ENCODE measurements around the gene C2orf78.
A peak's percentile ranks its signal among the peaks of the same experiment; 100 is the strongest.
"Not testable (repeated sequence)": the region's sequence is repeated elsewhere in the genome, so short reads cannot be mapped to it uniquely, and the experiment has no call there.

The C2orf78 gene

DNA sequence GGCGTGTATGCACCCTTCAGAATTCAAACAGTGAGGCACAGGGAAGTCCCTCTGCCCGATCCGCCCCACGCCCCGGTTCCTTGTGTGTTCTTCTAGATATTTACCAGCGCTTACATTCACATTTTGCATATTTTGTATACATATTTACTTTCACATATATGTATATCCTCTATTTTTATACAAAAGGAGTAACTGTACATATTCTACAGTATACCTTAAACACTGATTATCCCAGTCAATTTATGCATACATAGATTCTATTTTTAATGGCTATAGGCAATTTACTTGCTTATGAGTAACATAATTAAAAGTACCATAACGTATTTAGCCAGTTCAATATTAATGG lies 3.8 kb upstream of the C2orf78 start:
- no peak for DNase-seq (ENCODE audit: low read depth in 2 of 2)

DNA sequence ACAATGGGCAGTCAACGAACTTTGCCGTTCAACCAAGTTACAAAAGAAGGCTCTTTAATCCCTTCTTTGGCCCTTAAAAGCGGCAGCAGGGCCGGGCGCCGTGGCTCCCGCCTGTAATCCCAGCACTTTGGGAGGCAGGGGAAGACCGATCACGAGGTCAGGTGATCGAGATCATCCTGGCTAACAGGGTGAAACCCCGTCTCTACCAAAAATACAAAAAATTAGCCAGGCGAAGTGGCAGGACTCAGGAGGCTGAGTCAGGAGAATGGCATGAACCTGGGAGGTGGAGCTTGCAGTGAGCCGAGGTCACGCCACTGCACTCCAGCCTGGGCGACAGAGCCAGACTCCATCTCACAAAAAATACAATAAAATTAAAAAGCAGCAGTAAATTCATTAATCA lies 581 bp upstream of the C2orf78 start:
- not testable (repeated sequence) for DNase-seq (ENCODE audit: low read depth in 2 of 2)

DNA sequence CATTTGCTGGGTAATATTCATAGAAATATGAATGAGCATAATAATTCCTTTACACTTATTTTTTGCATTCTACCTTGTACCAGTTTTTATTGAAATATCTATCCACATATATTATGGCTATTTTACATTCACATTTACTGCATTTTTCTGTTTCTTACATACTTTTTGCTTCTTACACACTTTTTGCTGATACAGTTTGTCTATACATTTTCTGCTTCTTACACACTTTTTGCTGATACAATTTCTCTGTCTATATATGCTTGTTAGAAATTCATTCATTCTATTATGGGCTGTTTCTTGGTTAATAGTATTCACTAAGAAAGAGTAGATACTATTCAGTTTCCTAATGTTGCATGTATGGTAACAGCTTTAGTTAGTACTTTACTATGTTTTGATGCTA lies 27.9 kb downstream of the C2orf78 start:
- no peak for DNase-seq (ENCODE audit: low read depth in 2 of 2)

DNA sequence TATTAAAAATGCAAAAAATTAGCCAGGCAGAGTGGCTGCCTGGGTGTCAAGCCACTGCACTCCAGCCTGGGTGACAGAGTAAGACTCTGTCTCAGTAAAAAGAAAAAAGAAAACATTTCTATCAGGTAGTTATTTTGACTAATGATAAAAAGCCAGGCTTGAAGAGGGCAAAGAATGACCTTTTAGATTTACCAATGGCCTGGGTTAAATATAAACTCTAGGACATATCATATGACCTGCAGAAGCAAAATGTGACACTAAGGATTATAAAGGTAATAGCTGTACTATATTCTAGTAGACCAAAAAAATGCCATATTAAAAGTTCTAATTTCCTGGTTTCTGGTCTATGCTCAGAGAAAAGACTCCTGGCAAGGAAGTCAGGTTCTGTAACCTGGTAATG lies 28.7 kb downstream of the C2orf78 start:
- no peak for DNase-seq (ENCODE audit: low read depth in 2 of 2)

DNA sequence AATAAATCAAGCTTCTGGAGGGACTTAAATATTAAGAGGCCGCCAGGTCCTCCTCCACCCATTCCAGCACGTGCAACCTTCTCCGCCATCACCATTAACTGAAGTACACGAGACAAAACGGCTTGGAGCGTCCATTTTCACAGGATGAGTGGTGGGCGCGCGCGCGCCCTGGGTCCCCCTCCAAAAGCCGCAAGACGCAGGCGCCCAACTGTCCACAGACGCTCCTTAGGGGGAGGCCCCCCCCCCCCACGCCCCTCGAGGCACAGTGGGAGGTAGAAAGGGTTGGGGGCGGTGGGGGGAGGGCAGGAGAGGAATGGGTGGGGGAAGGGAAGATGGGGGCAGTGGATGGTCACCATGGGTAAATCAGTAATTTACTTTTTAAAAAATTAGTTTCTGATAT lies 34.3 kb downstream of the C2orf78 start:
- no peak for DNase-seq (ENCODE audit: low read depth in 2 of 2)

DNA sequence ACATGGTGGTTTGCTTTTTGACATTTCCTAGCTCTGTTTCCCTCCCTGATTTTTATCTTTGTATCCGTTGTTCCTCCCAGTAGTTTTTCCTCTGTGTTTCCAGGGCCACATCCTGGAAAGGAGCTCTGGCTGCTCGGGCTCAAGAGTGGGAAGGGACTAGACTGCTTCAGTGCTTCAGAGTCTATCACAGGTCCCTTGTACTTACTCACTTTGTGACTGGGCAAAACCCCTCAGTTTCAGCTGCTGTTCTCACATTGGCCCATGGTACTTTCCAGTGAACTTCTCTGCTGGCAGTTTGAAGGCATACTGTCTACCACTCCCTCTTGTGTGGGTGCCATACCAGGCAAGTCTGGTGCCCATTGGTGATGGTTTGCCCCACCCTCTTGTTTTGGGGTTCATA lies 37.2 kb downstream of the C2orf78 start:
- no peak for DNase-seq (ENCODE audit: low read depth in 2 of 2)

DNA sequence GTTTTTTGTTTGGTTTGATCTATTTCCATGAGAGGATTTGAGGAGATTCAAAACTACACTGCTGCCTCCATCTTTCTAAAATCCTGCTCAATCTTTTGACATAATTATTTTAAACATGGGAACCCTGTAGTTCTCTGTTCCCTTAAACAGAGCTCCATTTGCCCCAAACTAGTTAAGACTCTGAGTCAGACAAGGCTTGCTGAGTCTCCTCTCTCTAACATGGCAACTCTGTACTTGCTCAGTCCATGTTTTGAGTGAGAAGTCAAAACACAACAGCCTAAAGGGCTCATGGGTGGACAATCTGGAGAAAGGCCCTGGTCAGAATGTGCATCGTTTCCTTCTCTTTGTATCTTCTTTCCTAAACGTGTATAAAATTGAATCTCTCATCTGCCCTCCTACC lies 37.7 kb downstream of the C2orf78 start:
- DNase-seq (ENCODE audit: low read depth in 2 of 2): no peak

DNA sequence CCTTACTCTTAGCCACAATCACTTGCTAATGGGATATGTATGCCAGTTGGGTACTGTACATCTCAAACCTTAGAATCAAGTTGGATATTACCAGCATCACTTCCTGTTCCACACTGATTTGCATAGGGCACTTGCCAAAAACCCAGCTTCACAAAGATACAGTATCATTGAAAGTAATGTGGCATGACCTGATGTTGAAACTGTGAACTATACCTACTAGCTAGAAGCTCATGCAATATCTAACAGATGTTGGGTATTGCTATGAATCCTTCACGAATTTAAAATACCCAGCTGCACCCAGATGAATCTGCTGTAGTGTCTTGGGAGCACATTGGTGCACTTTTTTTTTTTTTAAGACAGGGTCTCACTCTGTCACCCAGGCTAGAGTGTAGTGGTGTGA lies 38.3 kb downstream of the C2orf78 start:
- DNase-seq (ENCODE audit: low read depth in 2 of 2): no peak

DNA sequence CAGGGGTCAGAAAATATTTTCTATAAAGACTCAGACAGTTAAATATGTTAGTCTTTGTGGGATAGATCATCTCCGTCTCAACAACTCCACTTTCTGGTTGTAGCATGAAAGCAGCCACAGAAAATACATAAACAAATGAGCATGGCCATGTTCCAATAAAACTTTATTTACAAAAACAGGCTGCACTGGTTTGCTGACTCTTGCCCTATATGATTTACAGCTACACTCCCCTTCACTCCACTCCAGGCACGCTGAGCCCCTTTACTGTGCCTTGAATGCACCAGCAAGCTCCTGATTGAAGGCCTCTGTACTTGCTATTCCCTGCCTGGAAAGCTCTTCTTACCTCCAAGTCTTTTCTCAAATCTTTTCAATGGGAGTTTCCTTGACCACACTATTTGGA lies 39.0 kb downstream of the C2orf78 start:
- DNase-seq (ENCODE audit: low read depth in 2 of 2): no peak

DNA sequence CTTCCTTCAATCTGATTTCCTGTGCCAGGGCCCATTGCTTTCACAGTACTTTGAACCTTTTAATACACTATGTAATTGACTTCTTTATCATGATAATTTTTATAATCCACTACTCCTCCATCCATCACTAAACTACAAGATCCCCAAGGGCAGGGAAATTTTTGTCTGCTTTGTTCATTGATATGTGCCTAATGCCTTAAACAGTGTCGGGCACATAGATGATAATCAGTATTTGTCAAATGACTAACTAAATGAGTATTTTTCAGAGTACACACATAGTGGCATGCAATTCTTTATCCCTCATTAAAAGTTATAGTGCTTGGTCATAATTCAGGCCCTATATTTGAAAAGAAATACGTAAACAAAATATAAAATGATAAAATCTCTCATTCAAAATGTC lies 39.4 kb downstream of the C2orf78 start:
- DNase-seq (ENCODE audit: low read depth in 2 of 2): no peak

DNA sequence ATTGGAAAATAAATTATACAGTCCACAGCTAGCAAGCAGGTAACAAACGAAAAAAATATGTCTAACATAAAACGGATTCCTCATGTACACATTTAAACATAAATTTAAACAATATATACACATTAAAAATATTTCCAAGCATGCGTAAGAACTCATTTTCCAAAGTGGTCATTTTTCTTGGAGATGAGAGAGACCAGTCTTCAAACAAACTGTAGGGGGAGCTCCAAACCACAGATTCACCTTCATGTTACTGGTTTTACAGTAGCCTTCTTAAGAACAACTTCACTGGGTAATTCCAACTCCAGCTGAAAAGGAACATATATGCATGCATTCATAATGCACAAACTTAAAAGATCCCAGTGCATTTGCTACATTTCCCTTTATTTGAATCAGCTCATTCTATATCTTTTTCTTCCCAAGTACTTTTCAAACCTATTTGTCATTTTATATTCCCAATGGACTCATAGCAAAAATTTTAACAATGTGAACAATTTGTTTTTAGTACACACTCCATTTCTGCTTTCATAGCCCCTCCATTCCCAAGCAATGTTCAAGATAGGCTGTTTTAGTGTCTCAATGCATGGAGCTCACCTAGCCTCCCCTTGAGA lies 40.0 kb downstream of the C2orf78 start:
- DNase-seq (ENCODE audit: low read depth in 2 of 2): no peak

DNA sequence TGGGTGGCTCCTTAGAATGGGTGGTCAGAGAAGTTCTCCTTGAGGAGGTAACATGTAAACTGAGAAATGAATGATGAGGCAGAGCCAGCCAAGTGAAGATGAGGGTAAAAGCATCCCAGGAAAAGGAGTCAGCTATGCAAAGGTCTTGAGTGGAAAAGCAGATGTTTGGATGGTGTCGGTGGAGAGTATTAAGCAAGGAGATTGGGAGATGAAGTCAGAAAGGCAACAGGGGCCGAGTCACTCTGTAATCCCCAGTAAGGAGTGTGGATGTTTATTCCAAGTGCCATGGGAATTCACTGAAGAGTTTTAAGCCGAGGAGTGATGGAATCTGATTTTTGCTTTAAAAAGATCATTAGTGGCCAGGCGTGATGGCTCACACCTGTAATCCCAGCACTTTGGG lies 41.4 kb downstream of the C2orf78 start:
- DNase-seq (ENCODE audit: low read depth in 2 of 2): no peak

DNA sequence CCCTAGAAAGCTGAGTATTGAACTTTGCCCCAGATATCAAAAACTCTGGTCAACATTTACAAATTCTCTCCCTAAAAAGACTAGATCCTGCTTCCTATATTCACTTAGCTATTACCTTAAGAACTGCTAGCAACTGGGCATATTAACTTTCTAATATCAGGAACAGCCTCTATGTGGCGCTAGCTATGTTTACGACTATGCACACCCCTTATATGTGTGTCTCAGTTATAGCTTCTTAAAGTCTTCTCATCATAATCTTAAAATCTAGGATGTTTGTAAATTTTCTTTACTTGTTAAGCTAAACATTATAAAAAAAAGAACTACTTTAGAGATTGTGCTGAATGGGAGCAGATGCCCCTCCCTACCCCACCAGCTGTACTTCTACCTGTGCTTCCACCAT lies 43.0 kb downstream of the C2orf78 start:
- no peak for DNase-seq (ENCODE audit: low read depth in 2 of 2)

DNA sequence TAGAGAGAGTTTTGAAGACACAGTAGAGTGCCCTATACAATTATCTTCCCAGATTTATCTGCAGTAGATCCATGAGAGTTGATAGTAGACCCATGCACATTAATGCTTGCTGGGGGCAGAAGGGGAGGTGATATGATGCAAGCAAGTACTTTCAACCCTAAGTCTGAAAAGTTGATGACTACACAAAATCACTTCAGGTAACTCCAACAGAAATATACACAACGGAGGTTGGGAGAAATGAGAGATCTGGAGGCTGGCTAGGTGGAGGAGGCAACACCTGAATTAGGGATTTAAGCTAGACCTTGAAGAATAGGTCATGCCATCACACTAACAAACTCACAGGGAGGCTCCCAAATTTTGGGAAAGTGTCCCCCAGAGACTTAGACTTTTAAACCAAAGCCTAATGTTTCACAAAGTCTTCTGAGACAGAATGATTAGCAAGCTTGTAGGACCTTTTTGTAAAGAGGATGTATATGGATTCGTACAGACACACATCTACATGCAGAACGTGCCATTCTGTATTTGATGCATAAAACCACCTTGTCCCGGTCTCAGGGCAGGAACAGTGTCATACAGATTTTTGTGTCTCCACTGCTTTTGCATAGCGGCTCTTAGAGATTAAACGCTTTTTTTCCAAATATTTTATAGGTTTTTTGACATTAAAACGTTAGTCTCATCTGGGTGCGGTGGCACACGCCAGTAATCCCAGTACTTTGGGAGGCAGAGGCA lies 43.8 kb downstream of the C2orf78 start:
- no peak for DNase-seq (ENCODE audit: low read depth in 2 of 2)

DNA sequence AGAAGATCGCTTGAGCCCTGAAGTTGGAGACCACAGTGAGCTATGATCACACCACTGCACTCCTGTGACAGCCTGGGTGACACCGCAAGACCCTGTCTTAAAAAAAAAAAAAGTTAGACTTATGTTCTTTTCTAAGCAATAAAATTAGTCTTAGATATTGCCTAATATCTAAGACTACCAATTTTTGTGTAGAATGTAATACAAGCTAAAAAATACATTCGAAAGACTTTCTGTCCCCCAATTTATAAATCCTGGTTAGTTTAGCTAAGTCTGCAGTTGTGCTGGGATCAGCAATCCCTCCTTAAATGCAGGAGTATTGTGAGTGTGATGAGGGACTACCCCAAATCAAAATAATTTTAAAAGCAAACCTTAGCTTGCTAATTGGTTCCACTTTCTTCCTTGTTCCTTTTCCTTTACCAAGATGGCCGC lies 44.4 kb downstream of the C2orf78 start:
- no peak for DNase-seq (ENCODE audit: low read depth in 2 of 2)

DNA sequence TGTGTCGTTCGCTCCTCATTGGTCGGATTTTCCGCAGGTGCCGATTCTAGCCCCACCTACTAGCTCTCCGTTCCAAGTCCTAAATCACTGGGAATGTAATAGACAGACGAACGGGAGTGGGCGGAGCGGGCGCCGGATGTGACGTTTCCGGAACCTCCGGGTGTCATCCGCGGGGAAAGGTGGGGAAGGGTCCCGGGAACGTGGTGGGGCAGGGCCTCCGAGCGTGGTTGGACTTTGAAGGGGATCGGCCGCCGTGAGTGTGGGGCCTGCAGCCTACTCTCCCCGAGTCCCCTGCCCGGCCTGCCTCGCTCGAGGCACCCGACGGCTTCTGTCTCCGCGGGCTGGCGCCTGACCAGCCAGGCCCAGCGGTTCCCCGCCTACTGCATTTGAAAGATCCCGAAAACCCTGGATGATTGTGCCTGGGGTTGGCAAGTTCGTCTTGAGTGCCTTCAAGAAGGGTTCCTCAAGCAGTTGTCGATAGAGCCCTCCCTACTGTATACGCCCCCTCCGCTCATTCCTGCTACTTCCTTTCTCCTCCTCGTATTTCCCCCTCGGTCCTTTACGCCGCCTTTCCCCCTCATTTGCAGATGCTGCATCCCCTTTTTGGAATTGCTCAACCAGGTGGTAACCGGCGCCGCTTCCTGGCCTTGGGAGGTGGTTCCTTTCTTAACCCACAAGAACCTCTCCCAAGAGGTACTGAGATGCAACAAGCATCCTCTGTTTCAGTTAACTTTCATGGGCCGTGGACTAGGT lies 45.0 kb downstream of the C2orf78 start, which contains the start of gene STAMBP:
Gene STAMBP (plus strand): TSS at position 144 of the 753 bp plus-strand sequence. CDS start 1,896 bp downstream, outside the sequence.
- peak; percentile 78 to 87 for DNase-seq (ENCODE audit: low read depth in 2 of 2)

DNA sequence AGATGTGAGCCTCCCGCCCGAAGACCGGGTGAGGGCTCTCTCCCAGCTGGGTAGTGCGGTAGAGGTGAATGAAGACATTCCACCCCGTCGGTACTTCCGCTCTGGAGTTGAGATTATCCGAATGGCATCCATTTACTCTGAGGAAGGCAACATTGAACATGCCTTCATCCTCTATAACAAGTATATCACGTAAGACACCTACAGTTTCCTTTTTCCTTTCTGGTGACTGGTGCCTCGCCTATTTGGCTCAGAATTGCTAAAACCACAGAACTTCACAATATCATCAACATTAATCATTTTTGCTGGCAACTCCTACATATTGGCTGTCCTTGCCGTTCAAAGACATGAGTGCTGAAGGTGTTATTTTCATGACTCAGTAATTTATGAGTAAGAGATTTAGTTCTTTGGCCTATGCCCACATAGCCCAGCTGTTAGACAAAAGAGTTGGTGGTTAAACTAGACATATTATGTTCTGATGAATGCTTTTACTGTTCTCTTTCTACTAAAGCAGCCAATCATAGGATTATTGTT lies 47.0 kb downstream of the C2orf78 start:
- DNase-seq (ENCODE audit: low read depth in 2 of 2): no peak

DNA sequence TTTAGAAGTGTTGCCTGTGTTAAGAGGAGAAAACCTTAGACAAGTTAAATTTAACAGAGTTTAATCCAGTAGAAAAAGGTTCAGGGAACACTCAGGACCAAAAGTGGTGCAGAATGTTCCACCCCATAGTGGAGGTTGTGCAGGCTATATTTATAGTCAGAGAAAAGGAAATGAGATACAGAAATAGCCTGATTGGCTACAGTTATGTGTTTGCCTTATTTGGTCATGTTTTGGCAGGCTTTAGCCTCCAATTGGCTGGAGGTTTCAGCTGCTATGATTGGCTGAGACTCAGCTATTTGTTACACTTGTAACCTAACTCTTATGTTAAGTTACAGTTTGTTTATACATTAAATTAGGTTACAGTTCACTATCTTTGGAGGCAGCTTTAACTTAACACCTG lies 48.9 kb downstream of the C2orf78 start:
- DNase-seq (ENCODE audit: low read depth in 2 of 2): no peak

DNA sequence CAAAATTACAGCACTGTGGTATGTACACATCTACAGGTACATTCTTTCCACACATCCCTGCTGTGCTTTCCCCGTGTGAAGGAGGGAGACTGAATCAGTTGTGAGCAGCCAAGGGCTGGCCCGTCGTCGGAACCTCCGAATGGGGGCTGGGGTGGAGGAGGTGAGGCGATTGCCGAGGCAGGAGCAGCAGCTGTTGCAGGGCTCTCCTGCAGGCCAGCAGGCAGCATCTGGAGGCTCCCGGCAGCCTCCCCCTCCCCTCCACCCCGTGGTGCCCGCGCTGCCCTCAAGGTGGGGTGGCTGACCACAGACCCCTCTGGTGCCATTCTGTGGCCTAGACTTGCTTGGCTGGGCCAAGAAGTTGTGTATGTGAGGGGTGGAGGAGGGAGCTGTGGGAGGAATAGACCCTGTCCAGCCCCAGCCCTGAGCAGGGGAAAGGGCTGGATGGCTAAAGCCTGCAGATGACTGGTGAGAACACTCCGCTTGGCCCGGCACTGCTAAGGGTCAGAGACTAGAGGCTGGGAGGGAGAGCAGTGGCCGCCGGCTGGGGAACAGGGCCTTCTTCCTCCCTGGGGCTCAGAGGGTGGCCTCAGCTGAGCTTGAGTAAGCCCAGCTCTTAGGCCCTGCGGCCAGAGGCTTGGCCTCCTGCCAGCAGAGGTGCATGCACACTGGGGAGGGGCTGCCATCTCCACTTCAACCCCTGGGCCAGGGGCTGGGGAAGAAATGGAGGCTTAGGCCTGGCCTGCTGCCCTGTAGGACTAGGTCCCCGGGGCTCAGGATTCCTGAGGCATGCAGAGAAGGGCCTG lies 52.4 kb downstream of the C2orf78 start:
- no peak for DNase-seq (ENCODE audit: low read depth in 2 of 2)

DNA sequence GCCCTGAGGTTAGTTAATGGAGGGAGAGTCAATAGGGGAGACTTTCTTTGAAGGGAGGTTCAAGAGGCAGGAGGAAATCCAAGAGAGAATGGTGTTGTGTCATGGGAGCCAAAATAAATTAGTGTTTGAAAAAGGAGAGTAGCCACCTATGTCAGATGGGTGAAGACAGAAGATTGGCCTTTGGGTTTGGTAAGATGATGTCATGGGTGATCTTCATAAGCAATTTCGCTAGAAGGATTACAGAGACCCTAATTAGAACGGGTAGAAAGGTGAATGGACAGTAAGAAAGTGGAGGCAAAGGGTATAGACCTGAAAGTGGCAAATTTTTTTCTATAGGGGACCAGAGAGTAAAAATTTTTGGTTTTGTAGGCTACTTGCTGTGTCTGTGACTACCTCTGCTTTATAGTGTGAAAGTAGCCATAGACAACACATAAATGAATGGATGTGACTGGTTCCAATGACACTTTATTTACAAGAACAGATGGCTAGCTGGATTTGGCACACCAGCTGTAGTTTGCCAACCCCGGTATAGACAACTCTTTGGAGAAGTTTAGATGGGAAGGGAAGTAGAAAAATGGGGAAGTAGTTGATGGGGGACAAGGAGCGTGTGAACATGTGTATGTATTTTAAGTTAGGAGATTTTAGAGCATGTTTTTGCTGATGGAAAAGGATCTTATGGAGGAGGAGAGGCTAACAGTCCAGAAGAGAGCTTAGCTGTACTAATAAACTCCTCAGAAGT lies 54.0 kb downstream of the C2orf78 start:
- no peak for DNase-seq (ENCODE audit: low read depth in 2 of 2)

DNA sequence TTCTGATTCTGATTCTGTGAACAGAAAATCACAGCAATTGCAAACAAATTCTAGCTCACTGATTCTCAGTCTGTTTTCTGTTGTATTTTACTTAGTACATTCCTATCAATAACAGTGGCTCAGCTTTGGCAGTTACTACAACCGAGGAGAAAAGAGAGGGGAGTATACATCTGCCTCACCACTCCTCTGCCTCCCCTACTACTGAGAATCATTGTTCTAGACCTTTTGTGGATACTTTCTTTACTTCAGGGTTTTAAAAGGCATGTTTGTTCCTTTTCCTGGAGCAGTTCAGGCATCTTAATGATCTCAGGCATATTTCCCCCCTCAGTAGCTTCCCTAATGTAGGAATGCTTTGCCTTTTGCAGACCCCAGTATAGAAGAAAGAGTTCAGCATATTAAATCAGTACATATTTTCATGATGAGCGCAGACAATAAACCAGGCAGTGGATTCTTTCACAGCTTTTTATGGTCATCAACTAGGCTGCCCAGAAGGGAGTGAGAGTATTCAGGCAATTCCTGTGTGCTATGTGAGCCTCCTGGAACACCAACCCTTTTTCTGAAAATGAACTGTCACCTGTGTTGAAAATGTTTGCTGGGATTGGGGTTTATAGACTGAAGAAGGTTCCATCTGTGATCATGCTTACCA lies 55.0 kb downstream of the C2orf78 start:
- DNase-seq (ENCODE audit: low read depth in 2 of 2): no peak

Data from stimulated activated CD8-positive, alpha-beta memory T cell treated with anti-CD3 and anti-CD28 coated beads, Interleukin-2, amount 100 ng/mL, for 48 hours (primary cell).